NCI-H748 (cell line): ENCODE measurements around the gene CEP104.

Experiments
- DNase-seq: peaks from one replicate; lab custom pipeline; 2025; ENCODE audit not compliant: unreplicated experiment; lab: John Stamatoyannopoulos, UW

CEP104 gene

GRCh38 chr1:3779912-3780416, 77.0 kb downstream of the CEP104 start:
- DNase-seq: no peak

GRCh38 chr1:3779265-3779911, 77.6 kb downstream of the CEP104 start:
- no peak for DNase-seq

GRCh38 chr1:3778590-3779264, 78.3 kb downstream of the CEP104 start:
- DNase-seq: no peak

DNA sequence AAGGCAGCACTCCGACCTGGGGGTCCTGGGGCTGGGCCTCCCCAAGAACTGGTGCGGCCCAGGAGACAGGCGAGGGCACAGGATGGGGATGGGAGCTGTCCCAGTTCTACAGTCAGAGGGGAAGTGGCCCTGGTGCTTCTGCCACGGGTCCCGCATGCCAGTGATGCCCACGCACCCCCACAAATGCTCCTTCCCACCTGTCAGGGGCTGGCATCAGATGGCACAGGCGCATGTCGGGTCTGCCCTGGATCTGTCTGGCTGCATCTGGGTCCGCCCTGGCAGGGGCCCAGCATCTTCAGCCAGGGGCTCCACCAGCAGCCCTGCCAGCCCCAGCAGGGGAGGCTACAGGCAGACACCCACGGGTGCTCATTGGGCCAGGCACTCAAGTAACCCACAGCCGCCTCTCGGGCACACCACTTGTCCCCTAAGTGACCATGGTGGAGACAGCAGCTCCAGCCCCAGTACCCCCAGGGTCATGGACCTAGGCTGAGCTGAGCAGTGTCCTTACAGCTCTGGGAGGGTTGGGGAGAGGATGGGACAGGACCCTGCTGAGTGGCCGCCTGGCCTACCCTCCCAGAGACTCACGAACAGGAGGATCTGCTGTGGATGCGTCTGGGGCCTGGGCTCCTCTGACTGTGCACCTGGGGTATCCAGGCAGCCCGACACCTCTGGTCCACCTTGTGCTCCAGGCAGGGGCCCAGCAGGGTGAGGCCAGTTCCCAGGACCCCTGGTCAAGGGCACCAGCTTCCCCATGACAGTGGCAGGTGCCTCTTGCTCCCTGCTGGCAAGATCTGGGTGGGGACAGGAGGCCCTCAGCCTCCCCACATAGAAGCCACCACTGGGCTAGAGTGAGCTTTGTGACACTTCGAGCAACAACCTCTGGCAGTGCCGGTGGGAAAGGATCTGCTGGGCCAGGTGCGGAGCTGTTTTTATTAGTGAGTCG, 79.1 kb downstream of the CEP104 start:
- no peak for DNase-seq

GRCh38 chr1:3777078-3777547, 79.9 kb downstream of the CEP104 start:
- DNase-seq: no peak

- DNase-seq: no peak
These were observed 80.6 kb downstream of the CEP104 start for GRCh38 chr1:3776231-3776961.

DNA sequence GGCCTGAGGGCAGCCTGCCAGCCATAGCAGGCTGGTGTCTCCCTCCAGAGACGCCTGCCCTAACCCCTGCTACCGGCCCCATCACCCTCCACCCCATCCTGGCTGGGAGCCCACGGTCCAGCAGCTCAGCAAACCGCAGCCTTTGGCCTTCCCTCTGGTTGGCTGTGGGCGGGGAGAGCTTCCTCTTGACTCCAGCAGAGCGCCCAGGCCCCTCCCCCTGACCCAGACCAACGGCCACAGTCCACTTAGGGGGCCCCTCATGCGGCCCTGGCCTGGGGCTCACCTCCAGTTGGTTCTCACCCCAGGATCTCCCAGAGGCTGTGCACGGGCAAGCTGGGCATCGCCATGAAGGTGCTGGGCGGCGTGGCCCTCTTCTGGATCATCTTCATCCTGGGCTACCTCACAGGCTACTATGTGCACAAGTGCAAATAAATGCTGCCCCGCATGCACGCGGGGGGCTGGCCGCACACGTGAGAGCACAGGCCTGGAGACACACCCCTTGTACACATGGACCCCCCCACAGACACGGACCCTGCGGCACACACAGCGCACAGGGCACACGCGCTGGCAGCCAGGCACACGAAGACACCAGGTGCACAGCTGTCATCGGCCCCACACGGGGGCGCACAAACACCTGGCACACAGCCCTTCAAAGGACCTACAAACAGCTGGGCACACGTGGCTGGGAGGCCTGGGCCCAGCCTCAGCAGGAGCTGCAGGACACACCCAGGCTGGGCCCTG, 81.4 kb downstream of the CEP104 start:
- peak; percentile 84 for DNase-seq

GRCh38 chr1:3774946-3775489, 82.0 kb downstream of the CEP104 start:
- no peak for DNase-seq

DNA sequence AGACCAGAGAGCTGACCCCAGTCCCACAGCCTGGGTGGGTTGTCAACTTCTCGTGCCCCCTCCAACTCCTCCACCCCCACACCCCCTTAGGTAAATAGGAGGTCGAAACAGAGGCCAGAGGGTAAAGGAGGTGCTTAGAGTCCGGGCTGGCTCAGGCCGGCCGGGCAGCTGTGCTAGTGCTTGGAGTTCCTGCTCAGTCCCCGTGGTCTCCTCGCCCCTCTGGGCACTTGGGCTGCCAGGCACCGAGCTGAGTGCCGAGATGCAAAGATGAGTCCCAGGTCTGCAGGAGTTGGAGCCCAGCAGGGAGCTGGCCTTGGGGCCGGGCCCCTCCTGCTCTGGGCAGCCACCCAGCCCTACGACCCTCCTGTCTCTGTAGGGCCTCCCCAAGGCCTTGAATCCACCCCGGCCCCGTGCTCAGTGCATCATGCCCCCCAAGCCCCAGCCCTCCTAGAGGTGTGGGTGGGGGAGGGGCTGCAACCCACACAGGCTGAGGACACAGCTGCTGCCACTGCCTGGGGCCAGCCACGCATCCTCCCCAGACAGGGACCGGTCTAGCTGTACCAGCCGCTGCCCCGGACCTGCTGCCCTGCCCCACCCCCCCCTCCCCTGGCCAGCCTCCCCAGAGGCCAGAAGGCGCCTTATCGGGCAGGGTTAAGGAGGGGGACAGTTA, 82.6 kb downstream of the CEP104 start:
- no peak for DNase-seq

GRCh38 chr1:3773572-3774275, 83.3 kb downstream of the CEP104 start:
- no peak for DNase-seq

GRCh38 chr1:3772715-3773571, 84.1 kb downstream of the CEP104 start, which contains the start of gene SMIM1:
SMIM1 (plus strand) TSS chr1:3772749; CDS start chr1:3775374, 2,625 bp downstream.
- DNase-seq: no peak

DNA sequence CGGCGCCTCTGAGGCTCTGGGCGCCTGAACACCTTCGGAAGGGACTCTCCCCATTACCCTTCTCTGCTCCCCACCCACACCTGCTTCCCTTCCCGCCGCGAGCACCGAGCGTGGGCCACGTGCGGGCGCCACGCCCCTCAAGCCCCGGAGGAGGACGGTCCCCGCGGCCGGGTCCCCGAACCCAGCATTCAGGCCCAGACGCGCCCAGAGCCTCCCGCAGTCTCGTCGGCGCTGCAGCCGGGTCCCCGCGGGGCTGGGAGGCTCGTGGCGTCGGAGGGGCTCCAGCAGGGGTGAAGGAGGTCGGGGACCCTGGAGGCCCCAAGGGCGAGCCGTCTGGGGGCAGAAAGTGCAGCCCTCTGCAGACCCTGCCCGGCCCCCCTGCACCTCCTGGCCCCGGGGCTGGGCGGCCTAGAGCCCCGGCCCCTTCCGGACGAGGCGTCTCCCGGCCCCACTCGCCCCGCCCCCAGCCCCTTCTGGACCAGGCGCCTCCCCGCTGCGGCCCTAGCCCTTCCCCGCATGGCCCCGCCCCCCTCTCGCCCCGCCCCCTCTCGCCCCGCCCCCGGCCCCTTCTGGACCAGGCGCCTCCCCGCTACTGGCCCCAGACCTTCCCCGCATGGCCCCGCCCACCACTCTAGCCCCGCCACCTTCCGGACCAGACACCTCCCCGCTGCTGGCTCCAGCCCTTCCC, 84.8 kb downstream of the CEP104 start:
- DNase-seq: peak; percentile 81

- no peak for DNase-seq
These were observed 85.6 kb downstream of the CEP104 start for GRCh38 chr1:3771108-3772026.

DNA sequence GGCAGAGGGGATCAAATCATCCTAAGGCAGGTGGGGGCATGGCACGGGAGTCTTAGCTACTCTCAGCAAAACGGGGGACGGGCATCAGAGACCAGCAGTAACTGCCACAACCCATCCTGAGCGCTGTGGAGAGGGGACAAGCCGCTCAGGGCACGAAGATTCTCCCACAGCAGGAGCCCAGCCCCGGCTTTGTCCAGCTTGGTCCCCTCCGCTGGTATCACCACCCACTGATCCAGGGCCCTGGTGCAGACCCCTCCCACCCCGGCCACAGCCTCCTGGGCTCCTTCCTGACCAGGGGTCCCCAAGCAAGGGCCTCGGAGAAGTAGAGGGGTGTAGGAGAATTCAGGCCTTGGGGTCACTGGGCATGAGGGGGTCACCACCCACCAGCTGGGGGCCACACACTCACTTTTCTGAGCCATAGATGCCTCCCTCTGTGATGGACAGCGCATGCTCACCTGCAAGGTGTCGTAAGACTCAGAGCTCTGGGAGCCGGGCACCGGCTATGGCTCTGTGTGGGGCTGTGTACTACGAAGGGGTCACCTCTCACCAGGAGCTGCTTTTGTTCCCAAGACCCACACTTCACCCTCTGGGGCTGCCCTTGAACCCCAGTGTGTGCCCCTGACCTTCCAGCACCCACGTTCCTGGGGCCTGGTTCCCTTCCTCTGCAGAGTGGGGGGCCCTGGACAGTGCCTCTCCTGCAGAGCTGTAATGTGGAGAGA, 86.8 kb downstream of the CEP104 start:
- no peak for DNase-seq

- DNase-seq: no peak
These were observed 88.1 kb downstream of the CEP104 start for GRCh38 chr1:3768811-3769390.
